ENCODE results near the gene SLC26A11.
"Not testable (repeated sequence)": the region's sequence is repeated elsewhere in the genome, so short reads cannot be mapped to it uniquely, and the experiment has no call there.

The SLC26A11 gene

DNA sequence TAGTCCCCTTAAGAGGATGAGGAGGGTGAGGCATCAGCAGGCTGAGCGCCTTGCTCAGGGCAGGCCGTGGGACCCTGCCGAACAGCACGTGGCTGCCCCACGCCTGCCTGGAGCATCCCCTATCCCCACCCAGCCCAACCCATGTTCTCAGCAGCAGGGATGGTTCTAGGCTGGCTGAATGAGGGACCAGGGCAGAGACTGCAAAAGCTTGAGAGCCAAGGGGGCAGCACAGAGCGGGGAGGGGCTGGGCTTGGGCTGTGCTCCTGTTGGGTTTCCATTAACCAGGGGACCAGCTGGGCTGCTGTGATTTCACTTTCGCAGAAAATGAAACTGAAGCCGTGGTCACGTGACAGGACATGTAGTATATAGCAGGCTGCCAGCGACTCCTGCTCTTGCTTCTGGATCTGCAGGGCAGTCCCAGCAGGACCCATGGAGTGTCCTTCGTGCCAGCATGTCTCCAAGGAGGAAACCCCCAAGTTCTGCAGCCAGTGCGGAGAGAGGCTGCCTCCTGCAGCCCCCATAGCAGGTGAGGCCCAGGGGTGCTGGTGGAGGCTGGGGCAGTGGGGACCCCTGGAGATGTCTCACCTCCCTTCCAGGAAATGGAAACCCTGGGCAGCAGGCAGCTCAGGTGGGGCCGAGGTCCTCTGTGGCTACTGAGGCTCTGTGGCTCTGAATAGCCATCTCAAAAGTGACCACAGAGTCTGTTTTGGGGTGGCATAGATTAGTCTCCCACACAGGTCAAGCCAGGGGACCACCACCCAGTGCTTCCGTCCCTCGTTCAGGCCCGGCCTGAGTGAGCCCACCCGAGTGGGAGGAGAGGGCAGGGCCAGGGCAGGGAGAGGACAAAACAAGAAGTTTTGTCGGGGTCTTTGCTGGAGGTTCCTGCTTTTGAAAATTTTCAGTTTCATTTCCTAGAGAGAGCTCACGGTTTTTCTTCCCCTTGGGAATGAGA is 43.3 kb downstream of the SLC26A11 start:
- peak in 1 of 2 donors; percentile 17 for DNase-seq

- DNase-seq = no peak
Observed at GRCh38 chr17:80264205-80265075, 44.2 kb downstream of the SLC26A11 start.

DNA sequence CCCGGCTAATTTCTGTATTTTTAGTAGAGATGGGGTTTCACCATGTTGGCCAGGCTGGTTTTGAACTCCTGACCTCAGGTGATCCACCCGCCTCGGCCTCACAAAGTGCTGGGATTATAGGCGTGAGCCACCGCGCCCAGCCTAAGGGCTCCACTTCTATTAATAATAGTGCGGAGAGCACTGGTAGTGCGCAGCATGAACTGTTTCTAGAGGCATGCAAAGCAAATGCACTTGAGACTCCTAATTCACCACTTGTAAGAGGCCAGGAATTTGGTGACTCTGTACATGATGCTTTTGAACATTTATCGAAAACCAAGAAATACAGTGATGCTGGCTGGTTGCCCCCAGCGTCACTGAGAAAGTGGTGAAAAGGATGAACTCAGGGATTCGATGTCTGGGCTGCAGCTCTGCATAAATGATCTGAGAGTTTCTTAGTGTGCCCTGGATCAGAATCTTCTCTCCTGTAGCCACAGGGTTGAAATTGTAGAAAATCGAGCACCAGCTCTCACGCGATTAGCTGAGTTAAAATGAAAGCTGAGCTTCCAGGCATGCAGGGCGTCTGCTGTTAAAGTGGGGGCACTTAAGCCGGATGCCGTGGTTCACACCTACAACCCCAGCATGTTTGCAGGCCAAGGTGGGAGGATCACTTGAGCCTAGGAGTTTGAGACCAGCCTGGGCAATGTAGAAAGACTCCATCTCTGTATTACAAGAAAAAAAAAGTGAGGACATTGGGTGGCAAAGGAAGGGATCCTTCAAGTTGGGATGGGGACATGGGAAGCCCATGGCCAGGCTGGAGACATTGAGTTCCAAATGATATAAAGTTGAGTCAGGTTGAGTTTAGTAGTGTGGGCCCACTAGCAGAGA is 45.2 kb downstream of the SLC26A11 start:
- DNase-seq = no peak

DNA sequence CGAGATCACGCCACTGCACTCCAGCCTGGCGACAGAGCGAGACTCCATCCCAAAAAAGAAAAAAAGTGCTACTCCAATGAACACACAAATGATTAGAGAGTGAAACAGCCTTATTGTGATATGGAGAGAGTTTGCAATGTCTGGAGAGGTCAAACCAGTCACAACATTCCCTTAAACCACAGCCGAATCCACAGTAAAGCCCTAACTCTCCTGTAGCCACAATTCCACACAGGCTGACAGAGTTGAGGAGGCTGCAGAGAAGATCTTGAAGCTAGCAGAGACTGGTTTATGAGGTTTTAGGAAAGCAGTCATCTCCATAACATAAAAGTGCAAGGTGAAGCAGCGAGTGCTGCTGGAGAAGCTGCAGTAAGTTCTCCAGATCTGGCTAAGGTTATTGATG is 47.2 kb downstream of the SLC26A11 start:
- no peak for DNase-seq

GRCh38 chr17:80268427-80268826 is 48.2 kb downstream of the SLC26A11 start:
- no peak for DNase-seq

DNA sequence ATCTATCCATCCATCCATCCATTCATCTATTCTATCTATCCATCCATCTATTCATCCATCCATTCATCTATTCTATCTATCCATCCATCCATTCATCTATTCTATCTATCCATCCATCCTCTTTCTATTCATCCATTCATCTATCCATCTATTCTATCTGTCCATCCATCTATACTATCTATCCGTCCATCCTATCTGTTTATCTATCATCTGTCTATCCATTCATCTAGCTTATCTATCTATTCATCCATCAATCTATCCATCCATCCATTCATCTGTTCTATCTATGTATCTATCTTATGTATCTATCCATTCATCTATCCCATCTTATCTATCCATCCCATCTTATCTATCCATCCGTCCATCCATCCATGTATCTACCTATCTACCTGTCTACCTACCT is 49.2 kb downstream of the SLC26A11 start:
- DNase-seq = no peak

GRCh38 chr17:80270104-80270503 is 49.9 kb downstream of the SLC26A11 start:
- peak in 1 of 2 donors; percentile 29 for DNase-seq

GRCh38 chr17:80270836-80271235 is 50.6 kb downstream of the SLC26A11 start:
- DNase-seq = no peak

GRCh38 chr17:80272366-80272765 is 52.1 kb downstream of the SLC26A11 start:
- no peak for DNase-seq

DNA sequence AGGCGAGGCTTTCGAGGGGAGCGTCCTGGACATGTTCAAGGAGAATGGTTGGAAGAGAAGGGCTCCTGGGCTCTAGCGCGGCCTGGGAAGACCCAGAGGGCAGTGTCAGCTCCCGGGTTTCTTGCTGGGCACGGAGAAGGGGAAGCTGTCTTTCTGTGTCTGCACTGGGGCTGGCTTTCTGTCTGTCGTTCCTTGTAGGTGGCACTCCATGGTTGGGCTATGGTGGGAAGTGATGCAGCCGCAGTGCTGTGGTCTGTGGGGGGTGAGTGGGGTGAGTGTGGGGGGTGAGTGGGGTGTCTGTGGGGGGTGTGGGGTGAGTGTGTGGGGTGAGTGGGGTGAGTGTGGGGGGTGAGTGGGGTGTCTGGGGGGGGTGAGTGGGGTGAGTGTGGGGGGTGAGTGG is 54.1 kb downstream of the SLC26A11 start:
- no peak for DNase-seq

GRCh38 chr17:80274871-80275449 is 54.7 kb downstream of the SLC26A11 start:
- DNase-seq = no peak

DNA sequence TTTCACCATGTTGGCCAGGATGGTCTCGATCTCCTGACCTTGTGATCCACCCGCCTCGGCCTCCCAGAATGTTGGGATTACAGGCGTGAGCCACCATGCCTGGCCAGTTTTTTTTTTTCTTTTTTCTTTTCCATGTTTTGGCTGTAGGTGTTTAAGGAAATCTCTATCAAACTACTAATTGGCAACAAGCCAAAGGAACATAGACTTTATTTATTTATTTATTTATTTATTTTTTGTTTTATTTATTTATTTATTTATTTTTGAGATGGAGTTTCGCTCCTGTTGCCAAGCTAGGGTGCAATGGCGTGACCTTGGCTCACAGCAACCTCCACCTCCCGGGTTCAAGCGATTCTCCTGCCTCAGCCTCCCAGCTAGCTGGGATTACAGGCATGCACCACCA is 55.6 kb downstream of the SLC26A11 start:
- not testable (repeated sequence) for DNase-seq

GRCh38 chr17:80277751-80278671 is 57.8 kb downstream of the SLC26A11 start:
- DNase-seq = peak in 1 of 2 donors; percentile 54

GRCh38 chr17:80279895-80280294 is 59.7 kb downstream of the SLC26A11 start:
- DNase-seq = no peak

DNA sequence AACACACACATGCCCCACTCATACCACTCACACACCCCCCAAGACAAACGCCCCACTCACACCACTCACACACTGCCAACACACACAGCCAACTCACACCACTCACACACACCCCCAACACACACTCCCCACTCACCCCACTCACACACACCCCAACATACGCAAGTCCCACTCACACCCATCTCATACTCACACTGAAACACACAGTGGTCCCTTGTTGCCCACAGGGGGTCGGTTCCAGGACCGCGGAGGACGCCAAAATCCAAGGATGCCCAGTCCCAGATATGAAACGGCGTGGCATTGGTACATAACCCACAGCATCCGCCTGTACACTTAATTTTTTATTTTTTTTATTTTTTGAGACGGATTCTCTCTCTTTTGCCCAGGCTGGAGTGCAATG is 61.3 kb downstream of the SLC26A11 start:
- no peak for DNase-seq

- DNase-seq = no peak
Observed at GRCh38 chr17:80283116-80283852, 63.1 kb downstream of the SLC26A11 start.

GRCh38 chr17:80284631-80285030 is 64.4 kb downstream of the SLC26A11 start:
- no peak for DNase-seq

- DNase-seq = no peak
Observed at GRCh38 chr17:80285237-80285920, 65.2 kb downstream of the SLC26A11 start.

DNA sequence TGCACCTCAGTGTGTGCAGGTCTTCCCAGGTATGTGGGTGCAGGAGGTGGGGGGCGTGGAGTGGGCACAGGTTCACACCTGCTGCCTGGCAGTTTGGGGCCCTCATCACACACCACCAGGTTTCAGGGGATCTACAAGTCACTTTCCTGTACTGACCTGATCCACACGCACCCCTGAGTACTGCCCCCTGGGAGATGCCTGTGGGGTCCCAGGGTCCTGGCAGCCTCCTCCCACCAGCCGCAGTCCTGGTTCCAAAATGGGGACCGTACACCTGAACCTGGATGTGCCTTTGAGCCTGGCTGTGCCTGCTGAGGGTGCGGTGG is 66.4 kb downstream of the SLC26A11 start:
- no peak for DNase-seq

DNA sequence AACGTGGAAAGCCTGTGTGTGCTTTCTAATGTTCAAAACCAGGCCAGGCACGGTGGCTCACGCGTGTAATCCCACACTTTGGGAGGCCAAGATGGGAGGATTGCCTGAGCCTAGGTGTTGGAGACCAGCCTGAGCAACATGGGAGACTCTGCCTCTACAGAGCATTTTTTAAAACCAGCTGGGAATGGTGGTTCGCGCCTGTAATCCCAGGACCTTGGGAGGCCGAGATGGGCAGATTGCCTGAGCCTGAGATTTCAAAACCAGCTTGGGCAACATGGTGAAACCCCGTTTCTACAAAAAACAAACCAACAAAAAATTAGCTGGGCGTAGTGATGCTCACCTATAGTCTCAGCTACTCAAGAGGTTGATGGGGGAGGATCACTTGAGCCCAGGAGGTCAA is 66.8 kb downstream of the SLC26A11 start:
- no peak for DNase-seq
